ENCODE results near the gene CYBA. TPM values are rescaled to one million over a fixed set of nuclear protein-coding genes. Genes with fewer than 3 reads are reported as not detected.

CYBA gene
- total RNA-seq, 1 donor from 2014 or later = 53.7 TPM

DNA sequence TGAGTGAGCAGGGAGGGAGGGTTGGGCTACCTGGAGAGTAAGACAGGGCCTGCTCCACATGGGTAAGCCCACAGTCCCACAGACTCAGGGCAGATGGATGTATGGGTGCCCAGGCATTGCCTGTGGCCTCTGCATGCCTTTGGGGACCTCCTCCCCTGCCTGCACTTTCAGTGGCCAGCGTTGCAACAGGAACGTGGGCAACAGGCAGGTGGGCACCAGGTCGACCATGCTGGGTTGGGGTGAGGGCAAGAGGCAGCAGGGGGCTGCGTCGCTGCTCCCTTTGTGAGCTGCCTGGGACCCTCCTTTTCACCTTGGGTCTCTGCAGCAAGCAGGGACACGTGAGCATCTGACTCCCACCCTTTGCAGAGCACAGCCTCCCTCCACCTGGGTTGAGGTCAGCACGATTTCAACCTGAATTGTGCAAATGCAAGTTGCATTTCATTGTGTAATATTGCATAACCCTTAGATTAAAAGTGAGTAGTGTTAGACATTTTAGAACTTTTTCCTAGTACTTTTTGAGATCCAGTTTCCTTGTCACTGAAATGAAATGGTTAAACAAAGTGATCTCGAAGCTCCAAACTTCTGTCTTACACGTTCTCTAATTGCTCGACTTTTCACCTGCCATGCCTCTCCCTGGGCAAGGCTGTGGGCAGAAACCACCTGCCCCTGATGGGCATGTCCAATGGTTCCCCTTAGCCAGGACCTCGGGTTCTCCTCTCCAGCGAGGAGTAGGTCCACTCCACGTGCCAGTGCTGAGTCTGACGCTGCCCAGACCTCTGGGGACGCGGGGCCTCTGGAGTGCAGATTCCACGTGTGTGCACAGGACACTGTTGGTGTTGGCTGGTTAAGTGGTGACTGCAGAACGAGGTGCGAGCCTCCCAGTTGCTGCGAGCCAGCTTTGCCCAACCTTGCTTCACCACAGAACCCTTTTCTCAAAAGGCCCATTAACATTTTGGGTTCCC, 45.4 kb downstream of the CYBA start:
- intact Hi-C loops (cut with DNase I) = no loop called here
- ATAC-seq (ENCODE audit: poor library complexity) = peak; percentile 65
- no peak for DNase-seq

DNA sequence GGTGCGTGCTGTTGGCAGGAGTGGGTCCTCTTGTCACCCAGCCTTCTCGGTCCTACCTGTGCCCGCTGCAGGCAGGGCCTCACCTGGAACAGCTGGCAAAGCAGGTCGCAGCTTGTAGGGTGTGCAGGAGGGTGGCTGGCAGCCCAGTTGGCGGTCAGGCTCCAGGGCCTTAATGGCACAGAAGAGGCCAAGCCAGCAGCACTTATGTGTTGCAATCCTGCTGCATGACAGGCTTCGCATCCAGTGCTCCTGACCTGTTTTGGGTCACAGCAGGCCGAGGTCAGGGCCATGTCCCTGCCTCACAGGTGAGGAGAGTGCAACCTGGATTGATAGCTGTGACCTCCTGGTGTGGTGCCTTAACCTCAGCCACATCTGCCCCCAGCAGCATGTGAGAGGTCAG, 48.8 kb downstream of the CYBA start:
- no peak for ATAC-seq (ENCODE audit: poor library complexity)
- DNase-seq = no peak
- intact Hi-C loops (cut with DNase I) = no loop called here

- DNase-seq = no peak
- ATAC-seq (ENCODE audit: poor library complexity) = no peak
- intact Hi-C loops (cut with DNase I) = no loop called here
These were observed 49.4 kb downstream of the CYBA start for GRCh38 chr16:88601313-88602036.

- no peak for DNase-seq
- intact Hi-C loops (cut with DNase I) = no loop called here
- ATAC-seq (ENCODE audit: poor library complexity) = no peak
These were observed 50.3 kb downstream of the CYBA start for GRCh38 chr16:88600539-88600896.

- peak; percentile 50 for ATAC-seq (ENCODE audit: poor library complexity)
- intact Hi-C loops (cut with DNase I) = no loop called here
- DNase-seq = peak; percentile 71
These were observed 50.9 kb downstream of the CYBA start for GRCh38 chr16:88599825-88600538.

DNA sequence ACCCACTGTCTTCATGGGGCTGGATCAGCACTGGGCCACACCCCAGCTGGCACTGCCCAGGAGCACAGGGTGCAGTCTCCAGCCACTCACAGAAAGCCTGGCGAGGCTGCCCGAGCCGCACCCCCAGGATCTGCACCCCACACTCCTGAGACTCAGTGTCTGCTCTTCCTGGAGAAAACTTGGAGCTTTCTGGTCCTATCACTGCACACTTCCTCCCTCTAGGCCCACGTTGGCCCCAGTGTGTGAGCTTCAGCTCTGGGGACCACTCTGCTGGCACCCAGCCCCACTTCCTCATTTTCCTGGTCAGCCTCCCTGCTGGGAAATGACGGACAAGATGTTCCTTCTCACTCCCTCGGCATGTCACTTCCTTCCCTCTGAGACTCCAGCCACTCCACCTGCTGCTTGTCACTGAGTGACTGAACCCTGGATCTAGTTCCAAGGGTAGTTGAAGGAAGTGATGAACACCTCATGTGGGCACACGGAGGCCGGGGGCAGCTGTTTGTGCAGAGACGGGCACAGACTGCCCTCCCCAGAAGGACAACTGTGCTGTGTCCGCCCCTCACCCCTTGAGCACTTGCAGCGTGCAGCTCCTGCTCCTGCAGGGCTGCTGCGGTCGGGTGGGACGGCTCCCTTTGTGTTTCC, 51.6 kb downstream of the CYBA start:
- intact Hi-C loops (cut with DNase I) = no loop called here
- peak; percentile 91 for DNase-seq
- peak; percentile 74 for ATAC-seq (ENCODE audit: poor library complexity)

DNA sequence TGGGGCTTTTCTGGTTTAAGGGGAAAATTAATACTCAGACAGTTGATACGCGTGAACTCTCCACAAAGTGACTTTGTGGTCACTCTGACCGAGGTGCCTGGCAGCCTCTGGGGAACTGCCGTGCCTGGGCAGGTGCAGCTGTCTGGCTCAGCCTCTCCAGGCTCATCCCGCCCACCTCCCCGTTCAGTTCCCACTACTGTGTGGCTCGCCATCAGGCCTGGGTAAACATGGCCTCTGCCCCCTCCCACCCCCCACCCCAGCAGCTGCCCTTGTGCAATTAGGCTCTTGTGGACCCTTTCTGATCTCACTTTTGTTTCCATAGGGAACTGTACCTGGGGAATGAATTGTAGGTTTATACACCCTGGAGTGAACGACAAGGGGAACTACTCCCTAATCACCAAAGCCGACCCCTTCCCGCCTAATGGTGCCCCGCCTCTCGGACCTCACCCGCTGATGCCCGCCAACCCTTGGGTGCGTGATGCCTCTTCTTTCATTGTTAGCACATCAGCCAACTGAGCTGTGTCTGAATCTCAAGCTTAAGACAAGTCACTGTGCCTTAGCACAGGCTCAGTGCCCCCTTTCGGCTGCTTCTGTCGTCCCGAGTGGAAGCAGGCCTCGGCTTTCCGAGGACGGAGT, 52.9 kb downstream of the CYBA start:
- no peak for DNase-seq
- ATAC-seq (ENCODE audit: poor library complexity) = no peak
- intact Hi-C loops (cut with DNase I) = no loop called here

DNA sequence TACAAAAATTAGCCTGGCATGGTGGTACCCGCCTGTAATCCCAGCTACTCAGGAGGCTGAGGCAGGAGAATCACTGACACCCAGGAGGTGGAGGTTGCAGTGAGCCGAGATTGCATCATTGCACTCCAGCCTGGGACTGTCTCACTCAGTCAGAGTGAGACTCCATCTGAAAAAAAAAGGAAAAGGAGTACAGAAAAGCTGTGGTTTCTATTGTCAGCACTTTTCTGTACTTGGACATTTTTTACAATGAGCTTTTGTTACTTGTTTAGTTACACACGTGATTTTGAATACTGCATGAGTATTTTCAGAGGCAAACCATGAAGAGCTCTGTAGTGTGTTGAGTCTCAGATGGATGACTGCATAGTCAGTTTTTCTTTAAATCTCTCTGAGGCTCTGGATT, 54.4 kb downstream of the CYBA start:
- no peak for DNase-seq
- ATAC-seq (ENCODE audit: poor library complexity) = no peak
- intact Hi-C loops (cut with DNase I) = no loop called here

DNA sequence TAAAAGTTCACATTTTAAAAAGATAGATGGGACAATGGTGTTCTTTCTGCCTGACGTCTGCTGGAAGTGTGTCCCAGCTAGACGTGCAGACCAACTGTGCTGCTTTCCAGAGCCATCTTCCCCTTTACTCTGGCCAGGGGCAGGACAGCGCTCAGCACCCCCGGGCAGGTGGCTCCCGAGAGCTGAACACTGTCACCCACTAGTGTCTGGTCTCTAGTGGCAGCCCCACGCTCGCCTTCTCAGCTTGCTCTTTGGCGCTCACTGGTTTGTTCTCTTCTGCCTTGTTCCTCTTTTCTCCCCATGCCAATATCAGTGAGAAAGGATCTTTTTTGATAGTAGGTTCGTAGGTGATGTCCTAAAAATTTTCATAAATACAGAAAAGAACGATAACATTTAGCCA, 54.9 kb downstream of the CYBA start:
- intact Hi-C loops (cut with DNase I) = no loop called here
- DNase-seq (no peak), ATAC-seq (ENCODE audit: poor library complexity) (no peak)

GRCh38 chr16:88595101-88595500, 55.8 kb downstream of the CYBA start:
- ATAC-seq (ENCODE audit: poor library complexity) = no peak
- no peak for DNase-seq
- intact Hi-C loops (cut with DNase I) = no loop called here

- DNase-seq (no peak), ATAC-seq (ENCODE audit: poor library complexity) (no peak)
- intact Hi-C loops (cut with DNase I) = no loop called here
These were observed 56.9 kb downstream of the CYBA start for GRCh38 chr16:88593910-88594309.

- intact Hi-C loops (cut with DNase I) = no loop called here
- DNase-seq = peak; percentile 57
- ATAC-seq (ENCODE audit: poor library complexity) = peak; percentile 87
These were observed 57.4 kb downstream of the CYBA start for GRCh38 chr16:88593489-88593888.

Other genes with a start within 250 kb of the CYBA start
- 3.6 TPM for gene ZFPM1, start 197.8 kb downstream of the CYBA start, total RNA-seq
- gene ZC3H18, start 80.7 kb downstream of the CYBA start, total RNA-seq = 23.5 TPM
- not detected for gene IL17C, start 12.5 kb downstream of the CYBA start, total RNA-seq
- 21.9 TPM for gene MVD, start 12.0 kb upstream of the CYBA start, total RNA-seq
- gene SNAI3, start 35.5 kb upstream of the CYBA start, total RNA-seq = 3.0 TPM
- 14.6 TPM for gene RNF166, start 55.4 kb upstream of the CYBA start, total RNA-seq
- 13.4 TPM for gene CTU2, start 55.5 kb upstream of the CYBA start, total RNA-seq
- 15.9 TPM for gene PIEZO1, start 134.2 kb upstream of the CYBA start, total RNA-seq
- 1.00 TPM for gene CDT1, start 152.7 kb upstream of the CYBA start, total RNA-seq
- 40.4 TPM for gene APRT, start 160.9 kb upstream of the CYBA start, total RNA-seq
- 15.9 TPM for gene GALNS, start 205.9 kb upstream of the CYBA start, total RNA-seq
- 53.0 TPM for gene TRAPPC2L, start 206.1 kb upstream of the CYBA start, total RNA-seq
- gene PABPN1L, start 215.6 kb upstream of the CYBA start, total RNA-seq = not detected

Data from Right ventricle myocardium superior (tissue), 1 donor.